GM12892 (cell line): Measurements from ENCODE around the gene LRPPRC.

Source experiments
- POLR2A ChIP-seq: IDR thresholded peaks from 2 replicates; pipeline ENCODE4 v1.6.1; 2011; ENCODE audit warnings: low read depth, low read length, control low read depth
- POLR2AphosphoS5 ChIP-seq: IDR thresholded peaks from 2 replicates; pipeline ENCODE4 v1.6.1; 2011; ENCODE audit warnings: low read depth, low read length, control low read depth
- TAF1 ChIP-seq: IDR thresholded peaks from 2 replicates; pipeline ENCODE4 v1.6.1; 2011; ENCODE audit warnings: low read depth, mild to moderate bottlenecking, control low read depth, low read length, borderline replicate concordance

DNA sequence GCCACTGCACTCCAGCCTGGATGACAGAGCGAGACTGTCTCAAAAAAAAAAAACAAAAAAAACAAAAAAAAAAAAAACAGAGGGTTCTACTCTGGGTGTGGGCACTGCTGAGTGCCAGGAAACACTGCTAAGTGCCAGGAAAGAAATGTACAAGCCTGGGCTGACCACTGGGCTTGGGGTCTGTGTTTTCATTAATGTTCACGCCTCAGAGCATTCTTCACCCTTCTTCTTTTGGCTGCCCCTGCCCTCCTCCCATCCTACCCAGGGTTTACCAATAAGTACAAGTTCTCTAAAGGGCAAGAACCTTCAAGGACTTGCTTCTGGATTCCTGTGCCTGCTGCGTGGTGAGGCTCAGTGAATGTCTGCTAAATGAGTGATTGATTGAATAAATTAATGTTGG lies 49.3 kb upstream of the LRPPRC start:
- TF ChIP-seq POLR2A: no peak
- no peak for TF ChIP-seq POLR2AphosphoS5
- TF ChIP-seq TAF1: no peak
